H9 (cell line): ENCODE results near the gene MASP2. TPM values are rescaled to one million over a fixed set of nuclear protein-coding genes. Genes with fewer than 3 reads are reported as not detected.

Experiments
- DNase-seq: peaks from one replicate; pipeline ENCODE4 v3.0.0-alpha.2; 2017
- H2AFZ ChIP-seq: one replicate; pipeline ENCODE4 v1.6.1; 2013; ENCODE audit warnings: mild to moderate bottlenecking, low read length, control low read depth, moderate library complexity
- H2AK5ac ChIP-seq: 2 replicates; pipeline ENCODE4 v1.6.1; 2013; ENCODE audit warnings: low read length, control low read depth, mixed read lengths; ENCODE audit not compliant: insufficient read length
- H2BK120ac ChIP-seq: one replicate; pipeline ENCODE4 v1.6.1; 2013; ENCODE audit warnings: low read depth, mild to moderate bottlenecking, low read length, control low read depth, inconsistent platforms; ENCODE audit not compliant: poor library complexity, severe bottlenecking
- H2BK12ac ChIP-seq: 2 replicates; pipeline ENCODE4 v1.6.1; 2013; ENCODE audit warnings: low read length, control low read depth, mixed read lengths, low read depth; ENCODE audit not compliant: insufficient read length
- H2BK15ac ChIP-seq: 2 replicates; pipeline ENCODE4 v1.6.1; 2013; ENCODE audit warnings: low read depth, low read length, control low read depth
- H2BK20ac ChIP-seq: one replicate; pipeline ENCODE4 v1.6.1; 2013; ENCODE audit warnings: low read depth, mild to moderate bottlenecking, low read length, control low read depth, inconsistent platforms; ENCODE audit not compliant: poor library complexity, severe bottlenecking
- H2BK5ac ChIP-seq: 2 replicates; pipeline ENCODE4 v1.6.1; 2013; ENCODE audit warnings: low read length, control low read depth, mixed read lengths; ENCODE audit not compliant: insufficient read length
- H3K14ac ChIP-seq: 2 replicates; pipeline ENCODE4 v1.6.1; 2013; ENCODE audit warnings: low read length, control low read depth; ENCODE audit not compliant: insufficient read depth
- H3K18ac ChIP-seq: 2 replicates; pipeline ENCODE4 v1.6.1; 2013; ENCODE audit warnings: low read depth, mild to moderate bottlenecking, mixed read lengths, low read length, control low read depth; ENCODE audit not compliant: insufficient read length
- H3K23ac ChIP-seq: 2 replicates; pipeline ENCODE4 v1.6.1; 2013; ENCODE audit warnings: low read length, control low read depth, mixed read lengths, low read depth; ENCODE audit not compliant: insufficient read length
- H3K23me2 ChIP-seq: 2 replicates; pipeline ENCODE4 v1.6.1; 2013; ENCODE audit warnings: low read depth, mild to moderate bottlenecking, mixed read lengths, low read length, control low read depth; ENCODE audit not compliant: insufficient read length, poor library complexity, severe bottlenecking
- H3K27ac ChIP-seq: 2 replicates; pipeline ENCODE4 v1.5.1; 2013; ENCODE audit warnings: low read length, control low read depth, mixed read lengths, low read depth; ENCODE audit not compliant: insufficient read length
- H3K27me3 ChIP-seq: 2 replicates; pipeline ENCODE4 v1.6.1; 2013; ENCODE audit warnings: low read length, control low read depth, inconsistent platforms; ENCODE audit not compliant: insufficient read depth
- H3K4ac ChIP-seq: 2 replicates; pipeline ENCODE4 v1.6.1; 2013; ENCODE audit warnings: low read depth, mild to moderate bottlenecking, control low read depth, inconsistent platforms, low read length, moderate library complexity
- H3K4me1 ChIP-seq: 2 replicates; pipeline ENCODE4 v1.6.1; 2013; ENCODE audit warnings: low read length, control low read depth, inconsistent platforms; ENCODE audit not compliant: insufficient read depth
- H3K4me2 ChIP-seq: 2 replicates; pipeline ENCODE4 v1.6.1; 2013; ENCODE audit warnings: low read length, control low read depth, mixed read lengths; ENCODE audit not compliant: insufficient read length, insufficient read depth
- H3K56ac ChIP-seq: 2 replicates; pipeline ENCODE4 v1.6.1; 2013; ENCODE audit warnings: low read depth, mild to moderate bottlenecking, mixed read lengths, low read length, control low read depth; ENCODE audit not compliant: insufficient read length
- H3K79me1 ChIP-seq: 2 replicates; pipeline ENCODE4 v1.6.1; 2013; ENCODE audit warnings: low read depth, mild to moderate bottlenecking, moderate library complexity, low read length, control low read depth, inconsistent platforms; ENCODE audit not compliant: insufficient read depth, poor library complexity, severe bottlenecking
- H3K79me2 ChIP-seq: 2 replicates; pipeline ENCODE4 v1.6.1; 2013; ENCODE audit warnings: low read length, control low read depth, inconsistent platforms; ENCODE audit not compliant: insufficient read depth
- H3K9ac ChIP-seq: 2 replicates; pipeline ENCODE4 v1.6.1; 2013; ENCODE audit warnings: low read length, control low read depth, mixed read lengths; ENCODE audit not compliant: insufficient read length; ENCODE audit errors: extremely low read depth
- H3K9me3 ChIP-seq: one replicate; pipeline ENCODE4 v1.6.1; 2013; ENCODE audit warnings: low read depth, low read length, inconsistent platforms; ENCODE audit not compliant: control insufficient read depth
- H3T11ph ChIP-seq: one replicate; pipeline ENCODE4 v1.6.1; 2013; ENCODE audit warnings: mild to moderate bottlenecking, low read length, control low read depth, inconsistent platforms
- H4K20me1 ChIP-seq: one replicate; pipeline ENCODE4 v1.6.1; 2013; ENCODE audit not compliant: control insufficient read depth, insufficient read length, insufficient read depth
- H4K5ac ChIP-seq: 2 replicates; pipeline ENCODE4 v1.6.1; 2013; ENCODE audit warnings: low read depth, mild to moderate bottlenecking, mixed read lengths, low read length, control low read depth; ENCODE audit not compliant: insufficient read length
- H4K8ac ChIP-seq: replicated peaks from 2 replicates; pipeline ENCODE4 v1.6.1; 2013; ENCODE audit warnings: low read length, control low read depth, mixed read lengths, low read depth; ENCODE audit not compliant: insufficient read length
- H4K91ac ChIP-seq: 2 replicates; pipeline ENCODE4 v1.6.1; 2013; ENCODE audit warnings: low read depth, mild to moderate bottlenecking, moderate library complexity, mixed read lengths, low read length, control low read depth; ENCODE audit not compliant: insufficient read length
- H3K27ac Mint-ChIP-seq, 3 experiments: 2 replicates in 2 of 3; 3 replicates in 1 of 3; pipeline ENCODE4 v1.8.0; 2020 to 2021; ENCODE audit warnings: mixed read lengths in 3 of 3, mild to moderate bottlenecking in 1 of 3, moderate library complexity in 1 of 3
- H3K27me3 Mint-ChIP-seq: 2 replicates; pipeline ENCODE4 v1.8.0; 2021; ENCODE audit warnings: low read depth, mild to moderate bottlenecking, moderate library complexity, mixed read lengths
- H3K36me3 Mint-ChIP-seq, 3 experiments: 2 replicates in 2 of 3; 3 replicates in 1 of 3; pipeline ENCODE4 v1.8.0; 2020 to 2021; ENCODE audit warnings: low read depth in 3 of 3, mixed read lengths in 3 of 3; ENCODE audit not compliant: insufficient read depth in 1 of 3
- H3K4me1 Mint-ChIP-seq, 2 experiments: 2 replicates each; pipeline ENCODE4 v1.8.0; 2020; ENCODE audit warnings: mixed read lengths in 2 of 2
- H3K4me3 Mint-ChIP-seq, 2 experiments: 2 replicates in 1 of 2; 3 replicates in 1 of 2; pipeline ENCODE4 v1.8.0; 2020 to 2021; ENCODE audit warnings: mild to moderate bottlenecking in 2 of 2, mixed read lengths in 2 of 2, moderate library complexity in 1 of 2
- H3K9me3 Mint-ChIP-seq, 2 experiments: 2 replicates in 1 of 2; 3 replicates in 1 of 2; pipeline ENCODE4 v1.8.0; 2020; ENCODE audit warnings: mild to moderate bottlenecking in 2 of 2, mixed read lengths in 2 of 2, moderate library complexity in 1 of 2
- WGBS: extraction: QIAGEN DNeasy Blood & Tissue Kit; methylation state at CpG from one replicate; pipeline ENCODE4 v1.1.7; 2013; ENCODE audit warnings: missing lambda C conversion rate, low lambda C conversion rate, mixed read lengths; ENCODE audit not compliant: insufficient read length; ENCODE audit errors: extremely low coverage; 5-methylcytosine and 5-hydroxymethylcytosine counted together
- total RNA-seq: library from RNA; stranded (reverse); gene quantifications from 2 replicates; pipeline ENCODE4 v1.2.1, GENCODE V29; 2021
- TF ChIP-seq, protein P1 (sequence below): fragments of 200-600 bp; sonication (generic); conservative IDR thresholded peaks from 3 replicates; pipeline ENCODE4 v1.8.0; 2021; ENCODE audit warnings: antibody characterized with exemption, mild to moderate bottlenecking

The MASP2 gene
- total RNA-seq, 1 experiment from 2014 or later = 0.46 TPM

DNA sequence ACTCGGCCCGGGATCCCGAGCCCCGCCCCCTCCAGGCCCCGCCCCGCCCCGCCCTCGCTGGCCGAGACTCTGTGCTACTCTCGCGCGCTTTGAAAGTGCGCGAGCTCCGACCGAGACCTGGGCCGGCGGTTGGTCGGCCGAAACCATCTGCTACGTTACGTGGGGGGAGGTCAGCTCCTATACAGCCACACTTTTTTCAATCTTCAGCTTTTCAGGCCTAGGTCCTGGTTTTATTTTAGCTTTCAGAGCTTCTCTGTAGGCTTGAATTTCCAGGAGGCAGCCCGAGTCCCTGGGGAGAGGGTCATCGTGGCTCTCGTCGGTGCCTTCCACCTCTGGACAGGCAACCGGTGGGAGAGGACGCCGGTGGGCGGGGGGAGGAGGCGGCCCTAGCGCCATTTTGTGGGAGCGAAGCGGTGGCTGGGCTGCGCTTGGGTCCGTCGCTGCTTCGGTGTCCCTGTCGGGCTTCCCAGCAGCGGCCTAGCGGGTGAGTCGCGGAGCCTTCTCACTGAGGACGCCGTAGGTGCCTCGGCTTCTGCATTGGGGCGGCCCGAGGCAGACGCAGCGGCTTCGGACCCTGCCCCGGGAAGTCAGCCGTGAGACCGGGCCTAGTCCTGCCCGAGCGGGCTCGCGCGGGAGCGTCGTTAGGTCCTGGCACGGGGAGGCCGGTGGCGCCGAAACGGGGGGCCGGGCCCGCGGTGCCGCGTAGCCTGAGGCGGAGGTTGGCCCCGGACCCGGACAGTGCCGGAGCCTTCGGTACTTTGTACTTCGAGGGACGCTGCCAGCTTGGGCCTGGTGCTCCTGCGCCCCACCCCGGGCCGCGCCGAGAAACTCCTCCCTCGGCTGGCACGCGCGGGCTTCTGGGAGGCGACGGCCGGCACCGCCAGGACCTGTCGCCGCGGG, 34.5 kb downstream of the MASP2 start, which contains the start of gene TARDBP:
TSS of gene TARDBP (plus strand) at position 395 of the 900 bp plus-strand sequence. CDS start 1,074 bp downstream, outside the sequence.
- no peak within 1 kb of the TSS for H4K8ac ChIP-seq
- H3K14ac ChIP-seq = peak within 1 kb of the TSS; percentile 99
- H3K4me1 Mint-ChIP-seq = peaks cover 11 to 21% of the 10 kb centered on the region in 2 experiments
- H2BK20ac ChIP-seq = peak within 1 kb of the TSS; percentile 91
- no peaks in the 10 kb centered on the region for H3K27me3 ChIP-seq
- H3K4me3 Mint-ChIP-seq = peak within 1 kb of the TSS; percentile 83 to 88
- peaks cover 3% of the 10 kb centered on the region for H3K23me2 ChIP-seq
- H3K27ac ChIP-seq = peak within 1 kb of the TSS; percentile 69
- H3K9me3 ChIP-seq = no peaks in the 10 kb centered on the region
- H3K23ac ChIP-seq = no peak within 1 kb of the TSS
- no CpG with 5 or more reads among the region's 94 CpGs for WGBS
- H3K9me3 Mint-ChIP-seq = no peaks in the 10 kb centered on the region
- peaks cover 12% of the 10 kb centered on the region; the same call in 1 of the 2 replicates for H3K79me2 ChIP-seq
- H2AK5ac ChIP-seq = no peak within 1 kb of the TSS
- H3K4ac ChIP-seq = peak within 1 kb of the TSS; percentile 15; the same call in 1 of the 2 replicates
- peak within 1 kb of the TSS; percentile 83 for H4K5ac ChIP-seq
- peaks cover 10% of the 10 kb centered on the region for H3K79me1 ChIP-seq
- H2AFZ ChIP-seq = peak within 1 kb of the TSS; percentile 75
- TF ChIP-seq, protein P1, sequence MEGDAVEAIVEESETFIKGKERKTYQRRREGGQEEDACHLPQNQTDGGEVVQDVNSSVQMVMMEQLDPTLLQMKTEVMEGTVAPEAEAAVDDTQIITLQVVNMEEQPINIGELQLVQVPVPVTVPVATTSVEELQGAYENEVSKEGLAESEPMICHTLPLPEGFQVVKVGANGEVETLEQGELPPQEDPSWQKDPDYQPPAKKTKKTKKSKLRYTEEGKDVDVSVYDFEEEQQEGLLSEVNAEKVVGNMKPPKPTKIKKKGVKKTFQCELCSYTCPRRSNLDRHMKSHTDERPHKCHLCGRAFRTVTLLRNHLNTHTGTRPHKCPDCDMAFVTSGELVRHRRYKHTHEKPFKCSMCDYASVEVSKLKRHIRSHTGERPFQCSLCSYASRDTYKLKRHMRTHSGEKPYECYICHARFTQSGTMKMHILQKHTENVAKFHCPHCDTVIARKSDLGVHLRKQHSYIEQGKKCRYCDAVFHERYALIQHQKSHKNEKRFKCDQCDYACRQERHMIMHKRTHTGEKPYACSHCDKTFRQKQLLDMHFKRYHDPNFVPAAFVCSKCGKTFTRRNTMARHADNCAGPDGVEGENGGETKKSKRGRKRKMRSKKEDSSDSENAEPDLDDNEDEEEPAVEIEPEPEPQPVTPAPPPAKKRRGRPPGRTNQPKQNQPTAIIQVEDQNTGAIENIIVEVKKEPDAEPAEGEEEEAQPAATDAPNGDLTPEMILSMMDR = no peak
- H3K4me2 ChIP-seq = peak within 1 kb of the TSS; percentile 88
- H3K18ac ChIP-seq = peak within 1 kb of the TSS; percentile 100
- H3T11ph ChIP-seq = peak within 1 kb of the TSS; percentile 97
- no peaks in the 10 kb centered on the region for H3K27me3 Mint-ChIP-seq
- H2BK12ac ChIP-seq = peak within 1 kb of the TSS; percentile 100
- peaks cover 5% of the 10 kb centered on the region; the same call in 1 of the 2 replicates for H3K4me1 ChIP-seq
- H2BK5ac ChIP-seq = peak within 1 kb of the TSS; percentile 98
- peak within 1 kb of the TSS; percentile 98 for H2BK120ac ChIP-seq
- H2BK15ac ChIP-seq = 0 out of 2 replicates have a peak within 1 kb of the TSS, but pooled peaks have one; percentile 70
- no peaks in the 10 kb centered on the region for H4K20me1 ChIP-seq
- H3K9ac ChIP-seq = peak within 1 kb of the TSS; percentile 99
- DNase-seq = peak; percentile 93
- peak within 1 kb of the TSS; percentile 100 for H3K27ac Mint-ChIP-seq
- H3K36me3 Mint-ChIP-seq = peaks cover 26 to 42% (median 38%) of the 10 kb centered on the region in 3 experiments
- peak within 1 kb of the TSS; percentile 82 for H3K56ac ChIP-seq
- H4K91ac ChIP-seq = no peak within 1 kb of the TSS
